Caco-2 (cell line): ENCODE measurements around the gene INHBB. TPM values are rescaled to one million over a fixed set of nuclear protein-coding genes. Genes with fewer than 3 reads are reported as not detected.

Experiments
- BruUV-seq: library from RNA; stranded (reverse); fragments of 400-500 nt; replicated peaks from 2 replicates; lab custom pipeline; 2021; lab: Mats Ljungman, UMichigan
- CTCF ChIA-PET: fragments of 300-600 bp; sonication (Branson Sonifier 250); formaldehyde crosslinking; loops from one replicate; lab custom pipeline; 2022; ENCODE audit warnings: antibody characterized with exemption; lab: Charles Lee
- POLR2A ChIA-PET: fragments of 300-600 bp; sonication (Branson Sonifier 250); formaldehyde crosslinking; loops from one replicate; lab custom pipeline; 2022; ENCODE audit warnings: antibody characterized with exemption; lab: Charles Lee
- DNase-seq, 2 experiments: peaks; one replicate each; pipeline versions ENCODE4 v3.0.0 to v3.0.0-alpha.2; 2020 to 2022
- H3K27me3 ChIP-seq: replicated peaks from 2 replicates; pipeline ENCODE4 v1.6.0; 2011; ENCODE audit warnings: low read length; ENCODE audit not compliant: control insufficient read depth, insufficient read depth
- H3K36me3 ChIP-seq: 2 replicates; pipeline ENCODE4 v1.5.1; 2011; ENCODE audit warnings: low read length; ENCODE audit not compliant: control insufficient read depth, insufficient read depth
- H3K4me1 ChIP-seq: fragments of 250-450 bp; sonication (Bioruptor Pico); 2 replicates; pipeline ENCODE4 v1.5.1; 2020; ENCODE audit warnings: mild to moderate bottlenecking
- H3K4me3 ChIP-seq: 2 replicates; pipeline ENCODE4 v1.5.1; 2011; ENCODE audit warnings: low read depth, mild to moderate bottlenecking, control low read depth, low read length
- H3K9me3 ChIP-seq: fragments of 250-450 bp; sonication (Bioruptor Pico); 2 replicates; pipeline ENCODE4 v1.5.1; 2020; ENCODE audit warnings: mild to moderate bottlenecking, moderate library complexity
- H3K27ac Mint-ChIP-seq: one replicate; pipeline ENCODE4 v1.8.0; 2022; ENCODE audit warnings: mixed read lengths; ENCODE audit not compliant: unreplicated experiment
- H3K27me3 Mint-ChIP-seq: one replicate; pipeline ENCODE4 v1.8.0; 2022; ENCODE audit warnings: mixed read lengths; ENCODE audit not compliant: insufficient read depth, unreplicated experiment
- H3K36me3 Mint-ChIP-seq: one replicate; pipeline ENCODE4 v1.8.0; 2022; ENCODE audit warnings: mild to moderate bottlenecking, mixed read lengths; ENCODE audit not compliant: insufficient read depth, unreplicated experiment
- H3K4me1 Mint-ChIP-seq: one replicate; pipeline ENCODE4 v1.8.0; 2022; ENCODE audit warnings: low read depth, mixed read lengths; ENCODE audit not compliant: unreplicated experiment
- H3K4me3 Mint-ChIP-seq: one replicate; pipeline ENCODE4 v1.8.0; 2022; ENCODE audit warnings: mild to moderate bottlenecking, moderate library complexity, mixed read lengths; ENCODE audit not compliant: unreplicated experiment
- H3K9me3 Mint-ChIP-seq: one replicate; pipeline ENCODE4 v1.8.0; 2022; ENCODE audit warnings: mixed read lengths; ENCODE audit not compliant: unreplicated experiment
- CTCF ChIP-seq, 2 experiments: fragments of 200-600 bp in 1 of 2; IDR thresholded peaks; 1 replicate in 1 of 2; 2 replicates in 1 of 2; pipeline versions ENCODE4 v1.5.1 to v1.8.0; 2011 to 2022; ENCODE audit warnings: antibody characterized with exemption in 1 of 2, control low read depth in 1 of 2, inconsistent platforms in 1 of 2, low read depth in 1 of 2, low read length in 1 of 2, mild to moderate bottlenecking in 1 of 2, moderate library complexity in 1 of 2; ENCODE audit not compliant: insufficient read depth in 1 of 2, severe bottlenecking in 1 of 2, unreplicated experiment in 1 of 2
- intact Hi-C: fragments of 100-400 bp; cut with micrococcal nuclease; formaldehyde crosslinking; loops from one replicate; pipeline ENCODE4 v1.10.0; 2022; ENCODE audit not compliant: unreplicated experiment
- total RNA-seq: library from RNA; stranded (reverse); gene quantifications from 2 replicates; pipeline ENCODE4 v1.2.3, GENCODE V29; 2022

The INHBB gene
- total RNA-seq, 1 experiment from 2014 or later, result 28.9 TPM

- Histone ChIP-seq H3K36me3 (no peaks in the 10 kb centered on the region), H3K4me3 (no peak overlapping the region), H3K9me3 (no peaks in the 10 kb centered on the region), H3K27me3 (no peaks in the 10 kb centered on the region), H3K4me1 (no peaks in the 10 kb centered on the region)
- H3K4me1 Mint-ChIP-seq, result peaks cover 7% of the 10 kb centered on the region
- POLR2A ChIA-PET, result no interaction called here
- intact Hi-C loops, result no loop called here
- no peaks in the 10 kb centered on the region for H3K27me3 Mint-ChIP-seq
- peaks cover 6% of the 10 kb centered on the region for H3K36me3 Mint-ChIP-seq
- CTCF ChIA-PET, result interaction anchor here (1.0 to 2.7 kb wide), 5 partner anchors 12 to 634 kb away, joined by 3 to 20 read pairs (median 5); partner anchors contain the start of gene RALB
- no peak for TF ChIP-seq CTCF (IDR thresholded peaks at IDR 0.05; ENCODE audit: insufficient read depth in 1 of 2, low read depth in 1 of 2, low read length in 1 of 2, severe bottlenecking in 1 of 2, unreplicated experiment in 1 of 2)
- BruUV-seq, result no TSS peak
- H3K27ac Mint-ChIP-seq, result no peak overlapping the region
- no peak for DNase-seq
- H3K4me3 Mint-ChIP-seq, result peak overlapping the region; percentile 73
- H3K9me3 Mint-ChIP-seq, result no peaks in the 10 kb centered on the region
These were observed 31.1 kb upstream of the INHBB start for GRCh38 chr2:120314690-120315366.

DNA sequence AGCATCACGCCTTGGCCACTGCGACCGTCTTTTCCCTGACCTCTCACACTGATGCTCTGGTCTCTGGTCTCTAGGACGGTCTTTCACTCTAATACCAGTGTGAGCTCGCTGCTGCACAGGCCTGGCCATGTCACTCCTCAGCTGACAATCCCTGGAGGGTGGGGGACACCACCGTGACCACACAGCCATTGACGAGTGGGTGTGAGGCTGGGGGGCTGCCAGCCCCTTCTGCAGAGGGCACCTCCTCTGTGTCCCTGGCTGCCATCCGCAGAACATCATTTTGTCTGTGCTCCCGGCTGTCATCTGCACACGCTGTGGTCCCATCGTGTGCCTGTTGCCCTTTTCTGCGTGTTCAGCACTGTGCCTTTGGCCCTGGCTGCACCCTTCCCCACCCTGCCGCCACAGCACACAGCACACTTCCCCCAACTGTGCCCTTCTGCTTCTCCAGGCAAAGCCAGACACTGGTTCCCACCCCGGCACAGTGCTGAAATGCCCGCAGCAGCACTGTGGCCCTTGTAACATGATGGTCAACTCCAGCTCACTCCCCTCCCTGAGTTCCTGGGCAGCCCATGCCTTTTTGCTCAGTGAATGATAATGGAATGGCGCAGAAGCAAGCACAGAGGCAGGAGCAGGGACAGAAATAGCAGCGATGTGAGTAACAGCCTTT lies 30.4 kb upstream of the INHBB start:
- no peak for DNase-seq
- Histone ChIP-seq H3K4me3 (no peak overlapping the region), H3K4me1 (no peaks in the 10 kb centered on the region), H3K9me3 (no peaks in the 10 kb centered on the region), H3K27me3 (no peaks in the 10 kb centered on the region), H3K36me3 (no peaks in the 10 kb centered on the region)
- peaks cover 7% of the 10 kb centered on the region for H3K4me1 Mint-ChIP-seq
- TF ChIP-seq CTCF (IDR thresholded peaks at IDR 0.05; ENCODE audit: insufficient read depth in 1 of 2, low read depth in 1 of 2, low read length in 1 of 2, severe bottlenecking in 1 of 2, unreplicated experiment in 1 of 2), result no peak
- H3K27ac Mint-ChIP-seq, result no peak overlapping the region
- H3K4me3 Mint-ChIP-seq, result no peak overlapping the region
- POLR2A ChIA-PET, result no interaction called here
- CTCF ChIA-PET, result no interaction called here
- intact Hi-C loops, result no loop called here
- BruUV-seq, result no TSS peak
- peaks cover 6% of the 10 kb centered on the region for H3K36me3 Mint-ChIP-seq
- H3K27me3 Mint-ChIP-seq, result no peaks in the 10 kb centered on the region
- H3K9me3 Mint-ChIP-seq, result no peaks in the 10 kb centered on the region

DNA sequence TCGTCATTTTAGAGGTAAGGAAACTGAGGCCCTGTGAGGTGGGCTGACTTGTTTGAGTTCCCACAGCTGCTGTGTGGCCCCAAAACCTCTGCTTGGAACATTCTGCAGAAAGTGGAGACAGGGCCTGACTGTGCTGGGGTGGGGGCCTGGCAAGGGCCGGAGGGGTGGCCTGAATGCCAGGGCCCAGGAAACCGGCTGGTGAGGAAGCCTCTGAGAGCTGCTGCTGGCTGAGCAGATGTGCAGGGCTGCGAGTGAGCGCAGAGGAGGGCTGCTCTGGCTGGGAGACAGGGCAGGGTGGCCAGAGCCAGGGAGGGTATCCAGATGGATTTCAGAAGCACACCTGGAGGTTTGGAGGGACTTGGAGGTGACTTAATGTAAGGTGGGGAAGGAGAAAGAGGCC lies 29.9 kb upstream of the INHBB start:
- no peak overlapping the region for H3K4me3 Mint-ChIP-seq

More for the DNA sequence above, 29.9 kb upstream of the INHBB start:
- Histone ChIP-seq H3K27me3 (no peaks in the 10 kb centered on the region), H3K9me3 (no peaks in the 10 kb centered on the region), H3K4me3 (no peak overlapping the region), H3K36me3 (no peaks in the 10 kb centered on the region), H3K4me1 (no peaks in the 10 kb centered on the region)
- no TSS peak for BruUV-seq
- no peak for TF ChIP-seq CTCF (IDR thresholded peaks at IDR 0.05; ENCODE audit: insufficient read depth in 1 of 2, low read depth in 1 of 2, low read length in 1 of 2, severe bottlenecking in 1 of 2, unreplicated experiment in 1 of 2)
- DNase-seq, result no peak
- H3K27ac Mint-ChIP-seq, result peak overlapping the region; percentile 37
- intact Hi-C loops, result no loop called here
- H3K4me1 Mint-ChIP-seq, result peaks cover 7% of the 10 kb centered on the region
- POLR2A ChIA-PET, result no interaction called here
- CTCF ChIA-PET, result no interaction called here
- no peaks in the 10 kb centered on the region for H3K27me3 Mint-ChIP-seq
- peaks cover 6% of the 10 kb centered on the region for H3K36me3 Mint-ChIP-seq
- no peaks in the 10 kb centered on the region for H3K9me3 Mint-ChIP-seq
